ENCODE results near the gene FNDC3B.

DNA sequence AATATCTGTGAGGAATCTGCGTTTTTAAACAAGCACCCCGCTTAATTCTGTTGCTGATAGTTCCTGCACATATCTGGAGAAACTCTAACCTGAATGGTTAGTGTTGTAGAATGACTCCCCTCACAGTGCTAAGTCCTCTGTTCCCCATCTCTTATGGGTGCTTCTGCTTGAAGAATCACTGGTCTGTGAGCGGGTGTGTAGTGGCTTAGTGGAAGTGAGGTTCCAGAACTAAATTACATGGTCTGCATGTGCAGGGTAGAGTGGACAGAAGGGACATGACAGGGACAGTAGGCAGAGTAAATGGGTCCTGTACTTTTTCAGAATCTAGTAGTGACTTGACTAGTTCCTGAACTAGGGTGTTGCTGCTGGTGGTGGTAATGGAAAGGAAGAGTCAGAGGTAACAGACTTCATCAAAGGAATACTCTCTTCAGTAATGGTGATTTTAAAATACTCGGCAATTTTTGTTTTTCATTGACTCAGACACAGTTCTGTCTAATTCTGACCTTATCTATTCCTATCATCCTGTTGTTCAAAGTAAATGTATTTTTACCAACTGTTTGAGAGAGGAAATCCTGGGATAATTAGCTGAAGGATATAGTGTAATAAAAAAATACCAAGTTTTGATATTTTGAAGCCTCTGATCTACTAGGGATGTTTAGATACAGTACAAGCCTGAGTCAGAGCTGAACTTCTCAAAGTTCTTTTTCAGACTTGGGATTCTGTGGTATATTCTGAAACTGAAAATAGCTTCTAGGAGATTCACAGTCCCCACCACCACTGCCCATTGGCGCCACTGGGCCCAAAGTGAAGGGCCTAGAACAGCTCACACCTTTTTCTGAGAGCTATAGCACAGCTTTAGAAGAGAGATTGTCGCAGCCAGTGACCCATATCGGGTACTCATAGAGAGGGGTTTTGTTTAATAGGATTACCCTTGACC, 55.5 kb downstream of the FNDC3B start:
- TF ChIP-seq, protein P1, sequence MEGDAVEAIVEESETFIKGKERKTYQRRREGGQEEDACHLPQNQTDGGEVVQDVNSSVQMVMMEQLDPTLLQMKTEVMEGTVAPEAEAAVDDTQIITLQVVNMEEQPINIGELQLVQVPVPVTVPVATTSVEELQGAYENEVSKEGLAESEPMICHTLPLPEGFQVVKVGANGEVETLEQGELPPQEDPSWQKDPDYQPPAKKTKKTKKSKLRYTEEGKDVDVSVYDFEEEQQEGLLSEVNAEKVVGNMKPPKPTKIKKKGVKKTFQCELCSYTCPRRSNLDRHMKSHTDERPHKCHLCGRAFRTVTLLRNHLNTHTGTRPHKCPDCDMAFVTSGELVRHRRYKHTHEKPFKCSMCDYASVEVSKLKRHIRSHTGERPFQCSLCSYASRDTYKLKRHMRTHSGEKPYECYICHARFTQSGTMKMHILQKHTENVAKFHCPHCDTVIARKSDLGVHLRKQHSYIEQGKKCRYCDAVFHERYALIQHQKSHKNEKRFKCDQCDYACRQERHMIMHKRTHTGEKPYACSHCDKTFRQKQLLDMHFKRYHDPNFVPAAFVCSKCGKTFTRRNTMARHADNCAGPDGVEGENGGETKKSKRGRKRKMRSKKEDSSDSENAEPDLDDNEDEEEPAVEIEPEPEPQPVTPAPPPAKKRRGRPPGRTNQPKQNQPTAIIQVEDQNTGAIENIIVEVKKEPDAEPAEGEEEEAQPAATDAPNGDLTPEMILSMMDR (IDR thresholded peaks at IDR 0.05; ENCODE audit: low read depth, low read length, missing input control), result no peak
- TF ChIP-seq SP1 (IDR thresholded peaks at IDR 0.05) (no peak), EGR1 (IDR thresholded peaks at IDR 0.05; ENCODE audit: low read depth in 2 of 2) (no peak), TAF1 (conservative IDR thresholded peaks at IDR 0.05) (no peak), GABPA (IDR thresholded peaks at IDR 0.05 in 1 of 2, conservative IDR thresholded peaks at IDR 0.05 in 1 of 2) (no peak), RAD21 (IDR thresholded peaks at IDR 0.05) (peak in 1 of 2 donors; percentile 10), FOXA2 (IDR thresholded peaks at IDR 0.05) (no peak), YY1 (IDR thresholded peaks at IDR 0.05) (no peak)
- TF ChIP-seq, protein P2, sequence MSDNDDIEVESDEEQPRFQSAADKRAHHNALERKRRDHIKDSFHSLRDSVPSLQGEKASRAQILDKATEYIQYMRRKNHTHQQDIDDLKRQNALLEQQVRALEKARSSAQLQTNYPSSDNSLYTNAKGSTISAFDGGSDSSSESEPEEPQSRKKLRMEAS (IDR thresholded peaks at IDR 0.05), result no peak
- TF ChIP-seq, protein P3, sequence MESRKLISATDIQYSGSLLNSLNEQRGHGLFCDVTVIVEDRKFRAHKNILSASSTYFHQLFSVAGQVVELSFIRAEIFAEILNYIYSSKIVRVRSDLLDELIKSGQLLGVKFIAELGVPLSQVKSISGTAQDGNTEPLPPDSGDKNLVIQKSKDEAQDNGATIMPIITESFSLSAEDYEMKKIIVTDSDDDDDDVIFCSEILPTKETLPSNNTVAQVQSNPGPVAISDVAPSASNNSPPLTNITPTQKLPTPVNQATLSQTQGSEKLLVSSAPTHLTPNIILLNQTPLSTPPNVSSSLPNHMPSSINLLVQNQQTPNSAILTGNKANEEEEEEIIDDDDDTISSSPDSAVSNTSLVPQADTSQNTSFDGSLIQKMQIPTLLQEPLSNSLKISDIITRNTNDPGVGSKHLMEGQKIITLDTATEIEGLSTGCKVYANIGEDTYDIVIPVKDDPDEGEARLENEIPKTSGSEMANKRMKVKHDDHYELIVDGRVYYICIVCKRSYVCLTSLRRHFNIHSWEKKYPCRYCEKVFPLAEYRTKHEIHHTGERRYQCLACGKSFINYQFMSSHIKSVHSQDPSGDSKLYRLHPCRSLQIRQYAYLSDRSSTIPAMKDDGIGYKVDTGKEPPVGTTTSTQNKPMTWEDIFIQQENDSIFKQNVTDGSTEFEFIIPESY (IDR thresholded peaks at IDR 0.05), result no peak
- TF ChIP-seq, protein P4, sequence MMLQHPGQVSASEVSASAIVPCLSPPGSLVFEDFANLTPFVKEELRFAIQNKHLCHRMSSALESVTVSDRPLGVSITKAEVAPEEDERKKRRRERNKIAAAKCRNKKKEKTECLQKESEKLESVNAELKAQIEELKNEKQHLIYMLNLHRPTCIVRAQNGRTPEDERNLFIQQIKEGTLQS (IDR thresholded peaks at IDR 0.05), result no peak

Data from liver (tissue), 3 donors.